H9 (cell line): Measurements from ENCODE around the gene LIPE. TPM values are rescaled to one million over a fixed set of nuclear protein-coding genes. Genes with fewer than 3 reads are reported as not detected.

Source experiments
- DNase-seq: peaks from one replicate; pipeline ENCODE4 v3.0.0-alpha.2; 2017
- H2AFZ ChIP-seq: one replicate; pipeline ENCODE4 v1.6.1; 2013; ENCODE audit warnings: mild to moderate bottlenecking, low read length, control low read depth, moderate library complexity
- H2AK5ac ChIP-seq: 2 replicates; pipeline ENCODE4 v1.6.1; 2013; ENCODE audit warnings: low read length, control low read depth, mixed read lengths; ENCODE audit not compliant: insufficient read length
- H2BK120ac ChIP-seq: one replicate; pipeline ENCODE4 v1.6.1; 2013; ENCODE audit warnings: low read depth, mild to moderate bottlenecking, low read length, control low read depth, inconsistent platforms; ENCODE audit not compliant: poor library complexity, severe bottlenecking
- H2BK12ac ChIP-seq: 2 replicates; pipeline ENCODE4 v1.6.1; 2013; ENCODE audit warnings: low read length, control low read depth, mixed read lengths, low read depth; ENCODE audit not compliant: insufficient read length
- H2BK15ac ChIP-seq: 2 replicates; pipeline ENCODE4 v1.6.1; 2013; ENCODE audit warnings: low read depth, low read length, control low read depth
- H2BK20ac ChIP-seq: one replicate; pipeline ENCODE4 v1.6.1; 2013; ENCODE audit warnings: low read depth, mild to moderate bottlenecking, low read length, control low read depth, inconsistent platforms; ENCODE audit not compliant: poor library complexity, severe bottlenecking
- H2BK5ac ChIP-seq: 2 replicates; pipeline ENCODE4 v1.6.1; 2013; ENCODE audit warnings: low read length, control low read depth, mixed read lengths; ENCODE audit not compliant: insufficient read length
- H3K14ac ChIP-seq: 2 replicates; pipeline ENCODE4 v1.6.1; 2013; ENCODE audit warnings: low read length, control low read depth; ENCODE audit not compliant: insufficient read depth
- H3K18ac ChIP-seq: 2 replicates; pipeline ENCODE4 v1.6.1; 2013; ENCODE audit warnings: low read depth, mild to moderate bottlenecking, mixed read lengths, low read length, control low read depth; ENCODE audit not compliant: insufficient read length
- H3K23ac ChIP-seq: 2 replicates; pipeline ENCODE4 v1.6.1; 2013; ENCODE audit warnings: low read length, control low read depth, mixed read lengths, low read depth; ENCODE audit not compliant: insufficient read length
- H3K23me2 ChIP-seq: 2 replicates; pipeline ENCODE4 v1.6.1; 2013; ENCODE audit warnings: low read depth, mild to moderate bottlenecking, mixed read lengths, low read length, control low read depth; ENCODE audit not compliant: insufficient read length, poor library complexity, severe bottlenecking
- H3K27ac ChIP-seq: 2 replicates; pipeline ENCODE4 v1.5.1; 2013; ENCODE audit warnings: low read length, control low read depth, mixed read lengths, low read depth; ENCODE audit not compliant: insufficient read length
- H3K27me3 ChIP-seq: 2 replicates; pipeline ENCODE4 v1.6.1; 2013; ENCODE audit warnings: low read length, control low read depth, inconsistent platforms; ENCODE audit not compliant: insufficient read depth
- H3K4ac ChIP-seq: 2 replicates; pipeline ENCODE4 v1.6.1; 2013; ENCODE audit warnings: low read depth, mild to moderate bottlenecking, control low read depth, inconsistent platforms, low read length, moderate library complexity
- H3K4me1 ChIP-seq: 2 replicates; pipeline ENCODE4 v1.6.1; 2013; ENCODE audit warnings: low read length, control low read depth, inconsistent platforms; ENCODE audit not compliant: insufficient read depth
- H3K4me2 ChIP-seq: 2 replicates; pipeline ENCODE4 v1.6.1; 2013; ENCODE audit warnings: low read length, control low read depth, mixed read lengths; ENCODE audit not compliant: insufficient read length, insufficient read depth
- H3K56ac ChIP-seq: 2 replicates; pipeline ENCODE4 v1.6.1; 2013; ENCODE audit warnings: low read depth, mild to moderate bottlenecking, mixed read lengths, low read length, control low read depth; ENCODE audit not compliant: insufficient read length
- H3K79me1 ChIP-seq: 2 replicates; pipeline ENCODE4 v1.6.1; 2013; ENCODE audit warnings: low read depth, mild to moderate bottlenecking, moderate library complexity, low read length, control low read depth, inconsistent platforms; ENCODE audit not compliant: insufficient read depth, poor library complexity, severe bottlenecking
- H3K79me2 ChIP-seq: 2 replicates; pipeline ENCODE4 v1.6.1; 2013; ENCODE audit warnings: low read length, control low read depth, inconsistent platforms; ENCODE audit not compliant: insufficient read depth
- H3K9ac ChIP-seq: 2 replicates; pipeline ENCODE4 v1.6.1; 2013; ENCODE audit warnings: low read length, control low read depth, mixed read lengths; ENCODE audit not compliant: insufficient read length; ENCODE audit errors: extremely low read depth
- H3K9me3 ChIP-seq: one replicate; pipeline ENCODE4 v1.6.1; 2013; ENCODE audit warnings: low read depth, low read length, inconsistent platforms; ENCODE audit not compliant: control insufficient read depth
- H3T11ph ChIP-seq: one replicate; pipeline ENCODE4 v1.6.1; 2013; ENCODE audit warnings: mild to moderate bottlenecking, low read length, control low read depth, inconsistent platforms
- H4K20me1 ChIP-seq: one replicate; pipeline ENCODE4 v1.6.1; 2013; ENCODE audit not compliant: control insufficient read depth, insufficient read length, insufficient read depth
- H4K5ac ChIP-seq: 2 replicates; pipeline ENCODE4 v1.6.1; 2013; ENCODE audit warnings: low read depth, mild to moderate bottlenecking, mixed read lengths, low read length, control low read depth; ENCODE audit not compliant: insufficient read length
- H4K8ac ChIP-seq: replicated peaks from 2 replicates; pipeline ENCODE4 v1.6.1; 2013; ENCODE audit warnings: low read length, control low read depth, mixed read lengths, low read depth; ENCODE audit not compliant: insufficient read length
- H4K91ac ChIP-seq: 2 replicates; pipeline ENCODE4 v1.6.1; 2013; ENCODE audit warnings: low read depth, mild to moderate bottlenecking, moderate library complexity, mixed read lengths, low read length, control low read depth; ENCODE audit not compliant: insufficient read length
- H3K27ac Mint-ChIP-seq, 3 experiments: 2 replicates in 2 of 3; 3 replicates in 1 of 3; pipeline ENCODE4 v1.8.0; 2020 to 2021; ENCODE audit warnings: mixed read lengths in 3 of 3, mild to moderate bottlenecking in 1 of 3, moderate library complexity in 1 of 3
- H3K27me3 Mint-ChIP-seq: 2 replicates; pipeline ENCODE4 v1.8.0; 2021; ENCODE audit warnings: low read depth, mild to moderate bottlenecking, moderate library complexity, mixed read lengths
- H3K36me3 Mint-ChIP-seq, 3 experiments: 2 replicates in 2 of 3; 3 replicates in 1 of 3; pipeline ENCODE4 v1.8.0; 2020 to 2021; ENCODE audit warnings: low read depth in 3 of 3, mixed read lengths in 3 of 3; ENCODE audit not compliant: insufficient read depth in 1 of 3
- H3K4me1 Mint-ChIP-seq, 2 experiments: 2 replicates each; pipeline ENCODE4 v1.8.0; 2020; ENCODE audit warnings: mixed read lengths in 2 of 2
- H3K4me3 Mint-ChIP-seq, 2 experiments: 2 replicates in 1 of 2; 3 replicates in 1 of 2; pipeline ENCODE4 v1.8.0; 2020 to 2021; ENCODE audit warnings: mild to moderate bottlenecking in 2 of 2, mixed read lengths in 2 of 2, moderate library complexity in 1 of 2
- H3K9me3 Mint-ChIP-seq, 2 experiments: 2 replicates in 1 of 2; 3 replicates in 1 of 2; pipeline ENCODE4 v1.8.0; 2020; ENCODE audit warnings: mild to moderate bottlenecking in 2 of 2, mixed read lengths in 2 of 2, moderate library complexity in 1 of 2
- CTCF ChIP-seq: fragments of 200-600 bp; sonication (generic); conservative IDR thresholded peaks from 3 replicates; pipeline ENCODE4 v1.8.0; 2021; ENCODE audit warnings: antibody characterized with exemption, mild to moderate bottlenecking
- WGBS: extraction: QIAGEN DNeasy Blood & Tissue Kit; methylation state at CpG from one replicate; pipeline ENCODE4 v1.1.7; 2013; ENCODE audit warnings: missing lambda C conversion rate, low lambda C conversion rate, mixed read lengths; ENCODE audit not compliant: insufficient read length; ENCODE audit errors: extremely low coverage; 5-methylcytosine and 5-hydroxymethylcytosine counted together
- total RNA-seq: library from RNA; stranded (reverse); gene quantifications from 2 replicates; pipeline ENCODE4 v1.2.1, GENCODE V29; 2021

The LIPE gene
- total RNA-seq, 1 experiment from 2014 or later = 6.3 TPM

GRCh38 chr19:42389899-42390298 lies 37.3 kb downstream of the LIPE start, which contains the start of gene CNFN:
Gene CNFN, minus strand, starts transcription at chr19:42390297. Its CDS starts 1,260 bp downstream, at chr19:42389037.
- Histone ChIP-seq H2BK15ac (0 out of 2 replicates have a peak within 1 kb of the TSS, but pooled peaks have one; percentile 9), H4K5ac (no peak within 1 kb of the TSS), H3K9me3 (no peaks in the 10 kb centered on the region), H3K56ac (peak within 1 kb of the TSS; percentile 43), H3K79me1 (no peaks in the 10 kb centered on the region), H3K23ac (no peak within 1 kb of the TSS), H2BK5ac (no peak within 1 kb of the TSS), H3K27me3 (no peaks in the 10 kb centered on the region; the same call in 1 of the 2 replicates), H4K91ac (no peak within 1 kb of the TSS), H3K14ac (no peak within 1 kb of the TSS; the same call in 1 of the 2 replicates), H2BK20ac (no peak within 1 kb of the TSS), H3K4me1 (no peaks in the 10 kb centered on the region; the same call in 1 of the 2 replicates), H4K8ac (no peak within 1 kb of the TSS), H2BK120ac (no peak within 1 kb of the TSS), H3K4ac (no peak within 1 kb of the TSS), H2AFZ (no peak within 1 kb of the TSS), H3K79me2 (no peaks in the 10 kb centered on the region), H3K9ac (no peak within 1 kb of the TSS), H3K4me2 (no peak within 1 kb of the TSS), H4K20me1 (no peaks in the 10 kb centered on the region), H2AK5ac (no peak within 1 kb of the TSS), H2BK12ac (no peak within 1 kb of the TSS), H3K18ac (no peak within 1 kb of the TSS), H3K27ac (no peak within 1 kb of the TSS), H3K23me2 (no peaks in the 10 kb centered on the region), H3T11ph (no peak within 1 kb of the TSS)
- H3K4me1 Mint-ChIP-seq = peaks cover 17 to 29% of the 10 kb centered on the region in 2 experiments
- peaks cover 0 to 2% of the 10 kb centered on the region in 2 experiments; a peak in 1 of 5 replicates for H3K9me3 Mint-ChIP-seq
- no peak for DNase-seq
- no peak for TF ChIP-seq CTCF
- no peaks in the 10 kb centered on the region; a peak in 2 of 7 replicates for H3K36me3 Mint-ChIP-seq
- peak within 1 kb of the TSS in 1 of 3 experiments; percentile 5; a peak in 1 of 7 replicates for H3K27ac Mint-ChIP-seq
- H3K27me3 Mint-ChIP-seq = peaks cover 67% of the 10 kb centered on the region
- no peak within 1 kb of the TSS; a peak in 1 of 5 replicates for H3K4me3 Mint-ChIP-seq
- WGBS = no CpG with 5 or more reads among the region's 12 CpGs
